GM19239 (cell line): Measurements from ENCODE around the gene ZNF488.

Source experiments
- DNase-seq: peaks from one replicate; pipeline ENCODE4 v3.0.0; 2011; ENCODE audit warnings: low spot score; ENCODE audit not compliant: insufficient read length
- FAIRE-seq: peaks from 2 replicates; lab custom pipeline; 2011; peaks lifted over from hg19 to GRCh38; lab: Jason Lieb, UNC

The ZNF488 gene

DNA sequence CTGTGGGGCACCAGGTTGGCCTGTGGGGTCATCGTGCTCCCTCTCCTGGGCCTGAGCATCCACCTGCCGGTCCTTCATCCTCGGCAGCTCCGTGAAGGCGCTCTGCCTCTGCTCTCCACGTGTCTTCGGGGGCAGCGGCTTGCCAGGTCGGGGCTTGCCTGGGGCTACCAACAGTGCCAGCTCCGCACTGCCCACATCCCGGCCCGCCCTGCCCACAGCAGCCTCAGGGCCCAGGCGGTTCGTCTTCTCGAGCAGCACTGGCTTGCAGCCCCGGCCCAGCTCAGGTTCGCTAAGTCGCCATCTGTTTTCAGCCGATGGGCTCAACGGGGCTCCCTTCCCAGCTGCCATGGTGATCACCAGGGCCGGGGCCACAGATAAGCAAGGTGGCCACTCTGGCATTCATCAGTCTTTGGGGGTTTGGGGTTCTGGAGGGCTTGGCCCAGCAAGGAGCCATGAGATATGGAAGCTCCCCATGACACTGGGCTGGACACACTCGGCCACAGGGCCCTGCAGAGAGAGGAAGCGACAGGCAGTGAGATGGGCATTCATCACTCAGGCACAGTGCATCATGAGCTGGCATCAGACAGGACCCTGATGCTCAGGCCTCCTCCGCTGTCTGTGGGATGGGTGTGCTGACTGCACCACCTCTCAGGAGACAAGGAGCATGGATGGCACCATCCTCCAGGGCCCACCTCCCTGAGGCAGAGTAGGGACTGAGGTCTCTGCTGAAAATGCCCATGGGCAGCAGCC lies 15.5 kb downstream of the ZNF488 start:
- DNase-seq (no peak), FAIRE-seq (no peak)

DNA sequence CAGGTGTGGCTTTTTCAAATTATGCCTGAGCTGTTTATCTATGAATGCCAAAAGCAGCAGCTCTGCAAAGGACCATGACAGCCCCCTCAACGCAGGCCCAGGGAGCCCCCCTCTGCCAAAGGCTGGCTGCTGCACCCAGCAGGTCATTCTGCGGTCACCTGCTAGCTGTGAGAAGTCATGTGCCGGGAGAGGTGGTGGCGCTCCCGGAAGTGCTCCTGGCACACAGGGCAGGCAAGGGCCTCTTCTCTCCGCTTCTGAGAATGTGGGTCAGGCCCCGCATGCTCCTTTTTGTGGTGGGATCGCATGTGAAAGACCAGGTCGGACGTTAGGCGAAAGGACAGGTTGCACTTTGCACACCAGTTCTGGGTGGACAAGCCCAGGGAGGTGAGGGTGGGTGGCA lies 16.4 kb downstream of the ZNF488 start:
- DNase-seq, result no peak
- FAIRE-seq, result no peak

DNA sequence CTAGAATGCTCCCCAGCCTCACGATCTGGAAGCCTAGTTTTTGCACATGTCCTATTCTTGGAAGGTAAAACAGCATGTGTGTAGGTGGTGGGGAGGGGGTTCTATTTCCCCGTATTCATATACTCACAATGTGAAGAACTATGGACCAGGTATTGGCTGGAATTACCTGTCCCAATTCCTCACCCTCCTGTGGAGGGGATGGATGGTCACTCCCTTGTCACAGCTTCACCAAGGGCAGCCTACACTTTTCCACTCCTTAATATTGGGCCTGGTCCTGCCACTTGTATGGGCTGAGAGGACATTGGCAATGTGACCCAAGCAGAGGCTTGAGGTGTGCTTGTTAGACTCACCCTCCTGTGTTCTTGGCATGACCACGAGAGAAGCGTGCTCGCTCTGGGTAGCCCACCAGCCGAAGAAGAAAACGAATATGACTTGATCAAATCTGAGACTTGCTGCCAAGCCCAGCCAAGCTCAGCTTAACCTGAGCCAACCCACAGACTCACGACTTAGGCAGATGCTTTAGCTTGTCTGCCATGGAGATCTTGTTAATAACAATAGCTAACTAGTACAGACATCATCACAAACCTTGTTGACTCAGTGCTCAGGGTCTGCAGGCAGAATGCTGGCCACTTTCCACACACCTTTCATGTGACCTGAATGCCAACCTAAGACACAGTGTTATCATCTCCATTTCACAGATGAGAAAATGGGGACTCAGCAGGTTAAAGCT lies 17.2 kb downstream of the ZNF488 start:
- no peak for DNase-seq

DNA sequence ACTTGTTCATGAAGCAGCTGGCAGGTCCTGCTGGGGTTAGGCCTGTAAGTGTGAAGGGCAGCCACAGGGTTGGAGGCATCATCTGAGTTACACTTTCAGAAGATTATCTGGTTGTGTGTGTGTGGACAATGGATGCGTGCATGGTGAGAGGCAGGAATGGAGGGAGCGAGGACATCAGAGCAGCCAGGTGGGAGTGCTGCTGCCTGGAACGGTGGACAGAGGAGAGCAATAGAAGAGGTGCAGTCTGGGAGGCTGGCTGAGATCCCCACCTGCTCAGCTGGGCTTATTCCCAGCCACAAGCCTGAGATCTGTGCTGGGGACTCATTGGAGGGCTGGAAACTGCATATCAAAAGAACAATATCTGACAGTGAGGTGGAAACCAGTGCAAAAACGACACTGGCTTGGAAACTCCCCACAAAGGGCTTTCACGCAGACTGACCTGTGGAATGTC lies 17.9 kb downstream of the ZNF488 start:
- FAIRE-seq, result no peak
- no peak for DNase-seq

More for the DNA sequence above, 17.2 kb downstream of the ZNF488 start:
- FAIRE-seq, result no peak

DNA sequence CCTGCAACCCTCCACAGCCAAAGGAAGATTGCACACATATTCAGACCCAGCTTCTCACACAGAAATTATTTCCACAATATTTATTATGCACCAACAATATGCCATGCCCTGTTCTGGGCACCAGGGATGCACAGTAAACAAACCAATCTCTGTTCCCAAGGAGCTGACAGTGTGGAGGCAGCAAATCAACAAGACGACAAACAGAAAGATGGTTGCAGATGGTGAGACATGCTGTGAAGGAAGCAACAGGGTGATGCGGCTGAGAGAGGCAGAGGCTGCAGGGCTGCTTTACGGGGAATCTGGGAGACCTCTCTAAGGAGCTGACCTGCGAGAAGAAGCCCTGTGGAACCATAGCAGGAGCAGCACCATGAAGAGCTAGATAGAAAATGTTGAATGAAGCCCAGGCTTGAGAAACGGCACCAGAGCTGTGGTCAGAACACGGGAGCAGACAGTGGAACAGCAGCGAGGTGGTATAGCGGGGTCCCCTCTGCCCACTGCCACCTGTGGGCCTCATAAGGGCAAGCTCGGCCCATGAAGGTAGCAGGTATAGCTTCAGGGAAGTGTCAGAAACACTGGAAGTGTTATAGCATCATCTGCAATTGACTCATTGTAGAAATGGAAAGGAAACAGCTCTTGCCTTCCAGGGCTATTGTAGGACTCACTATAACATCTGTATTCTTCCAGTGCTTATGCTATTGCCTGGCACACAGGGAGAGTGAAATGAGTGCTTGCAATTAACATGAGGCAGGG lies 18.5 kb downstream of the ZNF488 start:
- DNase-seq, result no peak

DNA sequence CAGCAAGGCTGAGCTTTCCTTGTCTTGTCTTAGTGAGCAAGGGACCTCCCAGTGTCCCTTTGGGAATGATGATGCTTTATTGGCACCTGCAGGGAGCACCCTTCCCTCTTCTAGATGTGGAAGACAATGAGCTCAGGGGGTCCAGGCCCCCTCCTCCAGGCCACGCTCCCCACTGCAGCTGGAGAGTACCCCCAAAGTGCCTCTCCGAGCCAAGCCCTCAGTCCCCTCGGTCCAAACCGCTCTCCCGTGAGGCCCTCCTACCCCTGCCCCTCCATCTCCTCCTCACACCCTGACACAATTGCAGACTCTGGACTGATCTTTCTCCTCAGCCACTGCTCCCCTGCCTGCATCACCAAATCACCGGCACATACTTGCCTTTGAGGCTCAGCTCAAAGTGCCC lies 19.2 kb downstream of the ZNF488 start:
- no peak for DNase-seq
- no peak for FAIRE-seq

More for the DNA sequence above, 18.5 kb downstream of the ZNF488 start:
- FAIRE-seq, result no peak

DNA sequence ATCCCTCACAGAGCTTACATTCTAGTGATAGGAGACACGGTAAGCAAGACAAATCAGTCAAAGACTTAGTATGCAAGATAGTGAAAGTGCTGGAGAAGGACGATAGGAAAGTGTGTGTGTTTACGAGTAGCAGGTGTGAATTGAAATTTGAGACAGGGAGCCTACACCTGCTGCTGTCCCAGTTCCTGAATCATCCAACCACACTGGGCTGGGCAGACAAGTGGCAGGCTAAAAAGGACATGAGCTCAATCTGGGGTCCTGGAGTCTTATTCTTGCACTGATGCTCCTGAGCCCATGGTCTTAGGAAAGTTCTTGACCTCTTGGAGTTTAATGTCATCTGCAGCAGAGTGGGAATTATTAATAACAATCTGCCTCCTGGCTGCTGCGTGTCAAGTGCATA lies 19.7 kb downstream of the ZNF488 start:
- DNase-seq (no peak), FAIRE-seq (no peak)

DNA sequence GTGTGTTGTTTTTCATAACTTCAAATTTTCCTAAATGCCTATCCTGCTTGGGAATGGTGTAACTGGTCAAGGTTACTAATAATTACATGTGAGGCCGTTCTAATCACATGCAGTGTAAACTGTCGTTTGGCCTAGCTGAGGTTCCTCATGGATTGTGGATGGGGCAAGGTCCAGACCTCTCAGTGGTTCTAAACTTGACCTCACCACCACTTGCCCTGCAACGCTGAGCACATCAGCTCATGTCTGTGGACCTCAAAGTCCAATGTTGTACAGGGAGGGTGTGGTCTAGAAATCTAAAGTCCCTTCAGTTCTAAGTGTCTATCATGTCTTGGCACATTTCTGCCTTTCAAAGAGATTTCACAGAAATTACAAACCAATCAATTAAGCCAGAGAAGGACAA lies 20.3 kb downstream of the ZNF488 start:
- DNase-seq, result no peak
- FAIRE-seq, result no peak

DNA sequence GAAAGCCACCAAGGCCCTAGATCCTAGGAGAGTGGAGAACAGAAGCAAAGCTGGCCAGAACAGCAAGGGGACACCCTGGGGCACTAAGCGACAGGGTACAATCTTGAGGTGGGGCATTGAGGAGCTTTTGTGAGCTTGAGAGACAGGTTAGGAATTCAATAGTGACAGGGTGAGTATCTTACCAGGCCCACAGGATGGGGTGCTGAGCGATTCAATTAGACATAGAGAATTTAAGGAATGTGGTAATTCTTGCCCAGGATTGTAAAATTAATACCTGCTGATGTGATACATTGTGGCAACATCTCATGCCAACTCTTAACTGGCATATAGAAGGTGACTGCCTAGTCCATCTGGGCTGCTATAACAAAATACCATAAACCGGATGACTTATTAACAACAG lies 21.9 kb downstream of the ZNF488 start:
- FAIRE-seq (no peak), DNase-seq (no peak)

DNA sequence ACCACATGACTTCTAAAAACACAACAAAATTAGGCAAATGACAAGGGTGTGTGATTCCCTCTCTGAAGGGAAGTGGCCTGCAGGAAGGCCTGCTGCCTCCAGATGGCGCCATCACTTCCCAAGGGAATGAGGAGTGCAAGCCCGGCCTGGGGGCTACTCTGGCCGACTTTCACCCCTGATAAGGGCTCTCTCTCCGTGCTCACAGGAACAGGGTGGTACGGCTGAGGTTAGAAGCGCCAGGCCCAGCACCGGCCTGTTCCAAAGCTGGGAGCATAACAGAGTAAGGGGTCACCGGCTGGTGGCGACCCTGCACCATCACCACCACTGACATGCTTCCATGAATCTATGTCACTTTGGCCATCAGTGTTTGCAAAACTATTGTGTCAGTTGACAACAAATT lies 22.8 kb downstream of the ZNF488 start:
- FAIRE-seq (no peak), DNase-seq (peak; percentile 32)

DNA sequence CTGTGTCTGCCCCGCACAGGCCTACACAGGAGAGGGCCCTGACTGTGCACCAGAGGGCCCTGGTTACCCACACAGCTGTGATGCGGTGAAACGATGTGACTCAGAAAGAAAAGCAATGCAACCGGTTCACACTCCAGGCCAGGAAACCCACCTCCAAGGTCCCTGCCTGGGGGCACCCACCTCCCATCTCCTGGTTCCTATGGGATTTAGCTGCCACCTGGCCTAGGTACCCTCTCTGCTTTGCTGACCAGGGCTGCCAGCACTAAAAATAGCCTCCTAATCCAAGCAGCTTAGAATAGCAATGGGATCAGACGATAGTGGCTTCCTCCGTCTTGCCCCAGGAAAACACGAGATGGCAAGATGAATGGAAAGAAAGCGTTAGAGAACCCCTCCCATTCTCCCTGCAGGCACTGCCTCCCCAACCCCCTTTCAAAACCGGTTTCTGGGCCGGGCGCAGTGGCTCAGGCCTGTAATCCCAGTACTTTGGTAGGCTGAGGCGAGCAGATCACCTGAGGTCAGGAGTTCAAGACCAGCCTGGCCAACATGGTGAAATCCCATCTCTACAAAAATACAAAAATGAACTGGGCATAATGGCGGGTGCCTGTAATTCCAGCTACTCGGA lies 23.6 kb downstream of the ZNF488 start:
- DNase-seq, result no peak

DNA sequence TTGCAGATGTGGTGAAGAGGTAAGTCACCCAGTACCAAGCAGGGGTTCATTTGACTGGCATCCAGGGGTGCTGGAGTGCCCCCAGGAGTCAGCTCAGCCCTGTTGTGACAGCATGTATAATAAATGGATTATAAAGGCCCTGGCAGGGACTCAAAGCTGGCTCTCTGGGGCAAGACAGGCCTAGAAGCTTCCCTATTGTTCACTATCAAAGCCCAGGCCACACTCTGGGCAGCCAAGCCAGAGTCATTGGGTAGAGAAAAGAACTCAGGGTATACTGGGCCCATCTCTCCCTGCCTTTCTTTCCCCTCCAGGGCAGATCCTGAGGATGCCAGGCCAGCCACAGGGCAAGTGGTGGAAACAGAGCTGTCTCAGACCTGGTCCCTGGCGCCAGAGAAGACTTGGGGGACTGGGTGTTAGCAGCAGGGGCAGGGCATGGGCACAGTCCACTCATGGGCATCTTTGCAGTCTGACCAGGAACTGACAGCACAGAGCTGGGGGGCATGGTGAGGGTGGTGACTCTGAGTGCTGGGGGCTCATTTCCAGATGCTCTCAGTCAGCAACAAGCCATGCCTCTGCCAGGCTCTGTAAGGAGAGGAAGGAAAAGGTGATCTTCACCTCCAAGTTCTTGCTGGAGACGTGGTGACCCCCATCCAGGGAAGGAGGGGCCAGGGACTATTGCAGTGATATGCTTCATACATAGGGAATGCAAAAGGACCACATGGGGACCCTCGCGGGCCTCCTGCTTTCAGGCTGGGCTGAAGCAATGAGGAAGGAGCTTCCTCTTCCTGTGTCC lies 24.3 kb downstream of the ZNF488 start:
- FAIRE-seq (no peak), DNase-seq (no peak)

More for the DNA sequence above, 23.6 kb downstream of the ZNF488 start:
- FAIRE-seq, result no peak

DNA sequence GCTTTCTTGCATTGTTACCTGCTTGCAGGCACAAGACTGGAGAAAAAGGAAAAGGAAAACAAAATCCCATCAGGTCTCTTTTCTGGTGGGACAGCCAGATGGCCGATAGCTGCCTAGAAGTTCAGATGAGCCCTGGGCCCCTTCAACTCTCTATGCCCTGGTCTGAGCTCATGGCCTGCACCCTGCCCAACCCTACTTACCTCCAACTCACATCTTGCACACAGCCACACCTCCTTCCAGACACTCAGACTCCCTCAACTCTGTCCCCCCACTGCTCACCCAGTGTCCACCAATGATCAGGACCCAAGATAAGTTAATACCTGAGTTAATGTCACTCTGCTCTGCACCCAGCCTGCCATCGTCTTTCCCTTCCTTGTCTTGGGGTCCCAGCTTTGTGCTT lies 25.0 kb downstream of the ZNF488 start:
- DNase-seq (no peak), FAIRE-seq (no peak)

DNA sequence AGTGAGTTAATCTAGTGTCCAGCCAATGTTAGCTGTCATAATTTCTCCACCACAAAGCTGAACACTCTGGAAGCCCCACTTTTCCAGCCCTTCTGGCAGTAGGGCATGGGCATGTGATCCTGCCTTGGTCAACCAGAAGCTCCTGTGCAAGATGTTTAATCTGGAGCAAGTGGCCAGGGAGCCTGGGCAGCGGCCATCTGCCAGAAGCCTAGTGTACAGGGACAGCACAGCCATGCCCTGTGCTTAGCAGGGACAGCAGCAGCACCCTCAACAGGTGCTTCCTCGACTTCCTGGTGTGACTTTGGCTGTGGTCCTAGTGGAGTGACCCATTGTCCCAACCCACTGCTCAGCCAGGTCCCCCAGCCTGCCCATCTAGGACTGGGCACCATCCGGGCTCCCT lies 25.6 kb downstream of the ZNF488 start:
- FAIRE-seq (no peak), DNase-seq (no peak)

DNA sequence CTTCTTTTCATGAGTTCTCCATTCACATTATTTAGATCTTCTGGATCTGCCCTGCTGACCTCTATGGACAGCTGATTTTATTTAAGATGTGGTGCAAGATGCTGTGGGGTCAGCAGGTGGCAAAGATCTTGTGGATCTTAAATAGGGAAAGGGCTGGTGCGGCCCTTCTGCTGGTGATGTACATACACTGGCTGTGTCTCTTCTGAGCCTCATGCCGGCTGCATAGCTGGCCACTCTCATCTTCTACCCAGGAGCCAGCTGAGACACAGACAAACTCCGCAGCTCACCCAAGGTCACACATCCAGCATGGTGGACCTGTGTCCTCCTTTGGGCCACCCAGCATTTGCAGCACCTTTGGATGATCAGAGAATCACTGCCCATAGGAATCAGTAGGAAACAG lies 26.2 kb downstream of the ZNF488 start:
- FAIRE-seq (no peak), DNase-seq (no peak)

DNA sequence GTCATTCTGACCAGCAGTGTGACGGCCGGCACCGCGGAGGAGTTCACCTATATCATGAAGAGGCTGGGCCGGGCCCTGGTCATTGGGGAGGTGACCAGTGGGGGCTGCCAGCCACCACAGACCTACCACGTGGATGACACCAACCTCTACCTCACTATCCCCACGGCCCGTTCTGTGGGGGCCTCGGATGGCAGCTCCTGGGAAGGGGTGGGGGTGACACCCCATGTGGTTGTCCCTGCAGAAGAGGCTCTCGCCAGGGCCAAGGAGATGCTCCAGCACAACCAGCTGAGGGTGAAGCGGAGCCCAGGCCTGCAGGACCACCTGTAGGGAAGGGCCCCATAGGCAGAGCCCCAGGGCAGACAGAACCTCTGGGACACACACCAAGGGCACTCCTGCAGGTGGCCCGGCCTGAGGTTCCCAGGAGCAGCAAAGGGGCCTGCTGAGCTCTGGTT lies 26.9 kb downstream of the ZNF488 start:
- FAIRE-seq, result no peak
- DNase-seq, result no peak

DNA sequence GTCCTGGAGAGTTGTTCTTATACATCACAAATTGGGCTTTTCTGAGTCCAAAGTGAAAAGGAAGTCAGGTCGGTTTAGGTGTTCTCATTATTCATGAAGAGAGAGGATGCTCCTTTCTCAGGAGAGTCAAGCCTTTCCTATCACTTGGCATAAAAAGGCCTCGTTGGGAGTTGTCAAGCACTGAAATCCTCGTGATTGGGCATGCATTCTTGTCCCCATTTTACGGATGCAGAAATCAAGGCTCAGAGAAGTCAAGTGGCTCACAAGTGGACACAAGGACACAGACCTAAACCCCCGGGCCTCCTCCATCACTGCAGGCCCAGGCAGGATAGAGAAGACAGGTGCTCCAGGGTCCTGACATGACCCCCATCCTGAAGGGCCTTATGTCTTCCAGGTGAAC lies 27.4 kb downstream of the ZNF488 start:
- no peak for FAIRE-seq

DNA sequence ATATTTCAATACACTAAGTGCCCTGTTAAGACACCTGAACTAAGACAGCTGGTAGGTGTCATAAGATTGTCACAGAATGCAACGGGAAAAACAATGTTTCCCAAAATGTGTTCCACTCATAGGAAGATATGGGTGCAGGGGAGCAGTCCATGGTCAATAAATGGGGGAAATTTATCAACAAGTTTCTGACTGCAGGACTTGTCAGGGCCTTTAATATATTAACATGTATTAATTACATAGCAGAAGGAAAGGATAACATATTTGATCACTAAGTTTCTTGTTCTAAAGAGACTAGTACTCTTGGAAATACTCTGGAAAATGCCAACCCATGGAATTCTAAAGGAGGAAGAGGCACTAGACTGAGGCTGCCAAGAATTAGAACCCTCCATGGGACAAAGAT lies 29.2 kb downstream of the ZNF488 start:
- DNase-seq, result no peak
- FAIRE-seq, result no peak

More for the DNA sequence above, 27.4 kb downstream of the ZNF488 start:
- DNase-seq, result no peak

DNA sequence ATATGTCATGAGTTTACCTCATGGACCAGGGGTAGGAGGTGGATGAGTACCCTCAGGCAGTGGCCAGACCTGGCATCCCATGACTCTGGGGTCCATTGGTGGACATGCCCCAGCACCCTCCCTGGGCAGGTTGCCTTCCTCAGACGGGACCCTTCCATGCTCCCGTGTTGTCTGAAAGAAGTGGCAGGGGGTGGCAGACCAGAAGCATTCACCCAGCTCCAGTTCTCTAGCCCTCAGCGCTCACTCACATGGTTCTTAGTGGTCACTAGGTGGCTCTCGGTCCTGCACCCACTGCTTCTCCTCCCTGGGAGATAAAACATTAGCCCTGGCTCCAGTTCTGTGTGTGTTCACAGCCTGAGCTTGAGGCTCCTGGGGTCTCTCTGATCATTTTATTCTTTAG lies 29.9 kb downstream of the ZNF488 start:
- DNase-seq (no peak), FAIRE-seq (no peak)

DNA sequence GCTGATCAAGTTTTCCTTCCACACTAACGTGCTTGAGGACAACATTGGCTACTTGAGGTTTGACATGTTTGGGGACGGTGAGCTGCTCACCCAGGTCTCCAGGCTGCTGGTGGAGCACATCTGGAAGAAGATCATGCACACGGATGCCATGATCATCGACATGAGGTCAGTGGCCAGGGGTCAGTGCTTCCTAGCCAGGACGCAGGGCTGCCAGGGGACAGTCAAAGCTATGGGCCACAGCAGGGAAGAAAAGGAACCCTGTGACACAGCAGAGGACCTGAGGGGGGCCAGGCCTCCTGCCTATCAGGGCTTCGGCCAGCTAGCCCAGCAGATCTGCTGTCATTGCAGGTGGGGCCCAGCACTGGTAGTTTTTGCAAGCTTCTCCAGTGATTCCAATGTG lies 30.7 kb downstream of the ZNF488 start:
- FAIRE-seq (no peak), DNase-seq (no peak)
